ENCODE results near the gene ARHGAP29. TPM values are rescaled to one million over a fixed set of nuclear protein-coding genes. Genes with fewer than 3 reads are reported as not detected.
A peak's percentile ranks its signal among the peaks of the same experiment; 100 is the strongest.

The ARHGAP29 gene
- total RNA-seq, 1 experiment from 2014 or later, result 161 TPM

- H3K9me3 ChIP-seq (ENCODE audit: low read length), result no peaks in the 10 kb centered on the region
- H4K20me1 ChIP-seq (ENCODE audit: low read length), result peaks cover 60% of the 10 kb centered on the region
- BruUV-seq (replicated peaks), result no TSS peak
- ATAC-seq, result peak; percentile 5
- peak overlapping the region; percentile 92 for H3K9ac ChIP-seq (ENCODE audit: low read length)
- peak; percentile 43 for DNase-seq
- TF ChIP-seq EZH2 (IDR thresholded peaks at IDR 0.05; ENCODE audit: low read length, unreplicated experiment) (no peak), EZH2phosphoT487 (IDR thresholded peaks at IDR 0.05; ENCODE audit: borderline replicate concordance, low read length) (no peak), CTCF (conservative IDR thresholded peaks at IDR 0.05; ENCODE audit: low read depth, low read length) (peak; percentile 27; the same call in 1 of the 2 replicates)
- H3K27me3 ChIP-seq (ENCODE audit: low read length), result no peaks in the 10 kb centered on the region
- H3K4me1 ChIP-seq (ENCODE audit: insufficient read depth, low read length), result peaks cover 65% of the 10 kb centered on the region
- H3K79me2 ChIP-seq (ENCODE audit: low read length), result peaks cover 99% of the 10 kb centered on the region
- H3K27ac ChIP-seq (ENCODE audit: low read length), result peak overlapping the region; percentile 77
- H3F3A ChIP-seq (ENCODE audit: low read length, unreplicated experiment), result peaks cover 5% of the 10 kb centered on the region
- ChIA-PET POLR2A (ENCODE audit: unreplicated experiment) (interaction anchor here (0.5 to 1.4 kb wide), 7 partner anchors 11 to 99 kb away, joined by 3 to 19 read pairs (median 4); no protein-coding TSS in a partner anchor), CTCF (interaction anchor here (0.6 to 1.1 kb wide), 3 partner anchors 96 to 197 kb away, joined by 3 to 4 read pairs (median 4); no protein-coding TSS in a partner anchor)
- peaks cover 38% of the 10 kb centered on the region for H3K36me3 ChIP-seq (ENCODE audit: low read depth, low read length)
- intact Hi-C loops (cut with micrococcal nuclease), result loop anchor here (1.0 to 10.0 kb wide), 3 partner anchors 88 to 178 kb away; partner anchors contain the start of gene ABCD3
- no peak overlapping the region for H2AFZ ChIP-seq (ENCODE audit: low read length)
- peak overlapping the region; percentile 96 for H3K4me3 ChIP-seq (ENCODE audit: low read length)
- peak overlapping the region; percentile 84 for H3K4me2 ChIP-seq (ENCODE audit: low read length)
- H3K9me2 ChIP-seq (replicated peaks; ENCODE audit: low read length), result no peaks in the 10 kb centered on the region
These were observed 624 bp downstream of the ARHGAP29 start for GRCh38 chr1:94236630-94237290.

- ChIA-PET CTCF (interaction anchor here (1.0 kb wide), 1 partner anchor 100 kb away, joined by 3 read pairs; no protein-coding TSS in a partner anchor), POLR2A (ENCODE audit: unreplicated experiment) (interaction anchor here (0.6 to 1.0 kb wide), 5 partner anchors 11 to 97 kb away, joined by 3 to 4 read pairs (median 3); no protein-coding TSS in a partner anchor)
- Histone ChIP-seq H3K27me3 (ENCODE audit: low read length) (no peaks in the 10 kb centered on the region), H3K27ac (ENCODE audit: low read length) (peak overlapping the region; percentile 77), H3F3A (ENCODE audit: low read length, unreplicated experiment) (peaks cover 5% of the 10 kb centered on the region), H3K9ac (ENCODE audit: low read length) (peak overlapping the region; percentile 92), H3K9me3 (ENCODE audit: low read length) (no peaks in the 10 kb centered on the region), H3K36me3 (ENCODE audit: low read depth, low read length) (peaks cover 43% of the 10 kb centered on the region), H3K4me2 (ENCODE audit: low read length) (peak overlapping the region; percentile 84), H3K9me2 (replicated peaks; ENCODE audit: low read length) (no peaks in the 10 kb centered on the region), H2AFZ (ENCODE audit: low read length) (no peak overlapping the region), H3K4me1 (ENCODE audit: insufficient read depth, low read length) (peaks cover 69% of the 10 kb centered on the region), H3K4me3 (ENCODE audit: low read length) (peak overlapping the region; percentile 96), H3K79me2 (ENCODE audit: low read length) (peaks cover 100% of the 10 kb centered on the region), H4K20me1 (ENCODE audit: low read length) (peaks cover 67% of the 10 kb centered on the region)
- TF ChIP-seq CTCF (conservative IDR thresholded peaks at IDR 0.05; ENCODE audit: low read depth, low read length) (no peak), EZH2phosphoT487 (IDR thresholded peaks at IDR 0.05; ENCODE audit: borderline replicate concordance, low read length) (no peak), EZH2 (IDR thresholded peaks at IDR 0.05; ENCODE audit: low read length, unreplicated experiment) (no peak)
- no peak for ATAC-seq
- BruUV-seq (replicated peaks), result no TSS peak
- intact Hi-C loops (cut with micrococcal nuclease), result loop anchor here (10.0 kb wide), 2 partner anchors 171 to 179 kb away; partner anchors contain the start of gene ABCD3
- peak; percentile 47 for DNase-seq
These were observed 1.3 kb downstream of the ARHGAP29 start for GRCh38 chr1:94236013-94236491.
